Naive thymus-derived CD8-positive, alpha-beta T cell (primary cell): ENCODE results near the gene KCNQ1OT1. TPM values are rescaled to one million over a fixed set of nuclear protein-coding genes. Genes with fewer than 3 reads are reported as not detected.

Source experiments
- ATAC-seq, 2 donors: fragments of 150-1000 bp; cut with Tn5 transposase in 1 of 2; sonication (Bioruptor Pico), chemical (Tn5 transposase) in 1 of 2; 1 replicate in 1 of 2; 2 replicates in 1 of 2; pipeline ENCODE4 v1.10.0; 2021; ENCODE audit warnings: mild to moderate bottlenecking in 2 of 2, moderate library complexity in 2 of 2
- POLR2A ChIA-PET: fragments of 350-600 bp; sonication (Branson Sonifier 250); formaldehyde crosslinking; loops from one replicate; lab custom pipeline; 2021; ENCODE audit warnings: antibody characterized with exemption; lab: Charles Lee
- DNase-seq, 10 donors: peaks; one replicate each; pipeline versions ENCODE4 v3.0.0 to v3.0.0-alpha.2; 2020 to 2022
- H3K27ac Mint-ChIP-seq, 10 donors: one replicate each; pipeline ENCODE4 v1.8.0; 2020 to 2022; ENCODE audit warnings: mild to moderate bottlenecking in 10 of 10, mixed read lengths in 10 of 10, moderate library complexity in 4 of 10, inconsistent platforms in 1 of 10
- H3K27me3 Mint-ChIP-seq, 5 donors: one replicate each; pipeline ENCODE4 v1.8.0; 2021 to 2022; ENCODE audit warnings: mixed read lengths in 5 of 5
- H3K36me3 Mint-ChIP-seq, 3 donors: one replicate each; pipeline ENCODE4 v1.8.0; 2020 to 2022; ENCODE audit warnings: mixed read lengths in 3 of 3, mild to moderate bottlenecking in 2 of 3, inconsistent platforms in 1 of 3
- H3K4me1 Mint-ChIP-seq, 4 donors: one replicate each; pipeline ENCODE4 v1.8.0; 2021 to 2022; ENCODE audit warnings: mixed read lengths in 4 of 4
- H3K4me3 Mint-ChIP-seq, 10 donors: one replicate each; pipeline ENCODE4 v1.8.0; 2020 to 2022; ENCODE audit warnings: mild to moderate bottlenecking in 10 of 10, mixed read lengths in 10 of 10, moderate library complexity in 6 of 10, inconsistent platforms in 1 of 10
- H3K9me3 Mint-ChIP-seq, 9 donors: one replicate each; pipeline ENCODE4 v1.8.0; 2020 to 2022; ENCODE audit warnings: mixed read lengths in 9 of 9, mild to moderate bottlenecking in 3 of 9, inconsistent platforms in 1 of 9, moderate library complexity in 1 of 9
- polyA plus RNA-seq, 3 donors: library from polyadenylated mRNA; unstranded; fragments of 300-500 nt; fragmentation: Illumina TruSeq; gene quantifications; one replicate each; pipeline ENCODE4 v1.2.3, GENCODE V29; 2021
- total RNA-seq, 8 experiments: library from RNA in 2 of 8; stranded (reverse) in 2 of 8; gene quantifications; one replicate each; pipeline ENCODE4 v1.2.3 and lab custom pipeline; 2021 to 2026

The KCNQ1OT1 gene
- total and polyA plus RNA-seq, 5 experiments from 2014 or later = 0.03 to 0.22 (median 0.05) TPM

DNA sequence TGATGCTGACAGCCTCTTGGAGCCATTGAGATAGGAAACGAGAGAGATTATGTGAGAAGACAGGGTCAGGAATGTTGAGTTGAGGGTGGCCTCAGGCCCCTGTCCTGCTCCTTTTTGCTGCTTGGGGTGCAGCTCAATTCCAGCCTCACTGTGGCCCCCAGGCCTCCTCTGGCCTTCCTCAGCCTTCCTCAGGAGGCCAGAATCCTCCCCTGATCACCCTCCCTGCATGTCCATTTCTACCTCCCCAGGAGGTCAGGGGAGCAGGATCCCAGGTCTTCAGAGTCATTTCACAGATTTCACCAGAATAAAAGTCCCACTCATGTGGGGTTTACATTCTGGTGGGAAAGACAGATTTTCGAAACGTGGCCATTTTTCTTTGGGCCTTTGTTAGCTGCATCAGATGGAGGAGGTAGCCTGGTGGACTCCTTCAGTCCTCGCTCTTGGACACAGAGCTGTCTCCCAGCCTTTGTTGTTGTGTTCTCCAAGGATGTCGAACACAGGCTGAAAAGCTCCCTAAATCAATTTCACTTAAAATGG lies 2.2 kb upstream of the KCNQ1OT1 start:
- DNase-seq (peak in 1 of 10 donors; percentile 4), ATAC-seq (no peak)
- peaks cover 0 to 9% (median 2%) of the 10 kb centered on the region in 9 donors for H3K9me3 Mint-ChIP-seq
- no peaks in the 10 kb centered on the region for H3K27me3 Mint-ChIP-seq
- POLR2A ChIA-PET = no interaction called here
- H3K27ac Mint-ChIP-seq = no peak overlapping the region
- H3K36me3 Mint-ChIP-seq = peaks cover 5 to 10% (median 10%) of the 10 kb centered on the region in 3 donors
- H3K4me1 Mint-ChIP-seq = peaks cover 1 to 18% (median 10%) of the 10 kb centered on the region in 4 donors
- peak overlapping the region in 6 of 10 donors; percentile 30 to 78 (median 66) for H3K4me3 Mint-ChIP-seq

DNA sequence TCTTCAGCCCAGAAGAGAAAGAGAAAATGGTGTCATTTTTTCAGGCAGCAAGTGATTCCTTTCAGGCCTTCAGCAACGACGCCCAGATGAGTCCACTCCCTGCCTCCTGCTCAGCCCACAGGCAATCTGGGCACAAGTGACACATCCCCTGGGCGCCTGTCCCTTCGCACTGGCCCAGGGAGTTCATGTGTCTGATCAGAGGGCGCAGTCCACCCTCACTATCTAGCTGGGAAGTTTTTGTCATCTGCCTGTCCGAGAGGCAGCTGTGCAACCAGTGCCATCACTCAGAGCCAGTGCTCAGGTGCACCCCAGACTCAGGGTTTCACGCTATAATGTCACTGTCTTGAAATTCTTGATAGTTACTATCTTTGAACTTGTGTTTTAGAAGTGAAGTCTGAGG lies 1.4 kb upstream of the KCNQ1OT1 start:
- no peak for ATAC-seq
- Mint-ChIP-seq H3K36me3 (peaks cover 5 to 16% (median 10%) of the 10 kb centered on the region in 3 donors), H3K4me1 (peaks cover 1 to 18% (median 10%) of the 10 kb centered on the region in 4 donors), H3K27me3 (no peaks in the 10 kb centered on the region), H3K27ac (peak overlapping the region in 2 of 10 donors; percentile 50 to 63), H3K9me3 (peaks cover 0 to 9% (median 2%) of the 10 kb centered on the region in 9 donors), H3K4me3 (peak overlapping the region in 9 of 10 donors; percentile 33 to 81 (median 70))
- POLR2A ChIA-PET = no interaction called here
- peak in 1 of 10 donors; percentile 10 for DNase-seq

DNA sequence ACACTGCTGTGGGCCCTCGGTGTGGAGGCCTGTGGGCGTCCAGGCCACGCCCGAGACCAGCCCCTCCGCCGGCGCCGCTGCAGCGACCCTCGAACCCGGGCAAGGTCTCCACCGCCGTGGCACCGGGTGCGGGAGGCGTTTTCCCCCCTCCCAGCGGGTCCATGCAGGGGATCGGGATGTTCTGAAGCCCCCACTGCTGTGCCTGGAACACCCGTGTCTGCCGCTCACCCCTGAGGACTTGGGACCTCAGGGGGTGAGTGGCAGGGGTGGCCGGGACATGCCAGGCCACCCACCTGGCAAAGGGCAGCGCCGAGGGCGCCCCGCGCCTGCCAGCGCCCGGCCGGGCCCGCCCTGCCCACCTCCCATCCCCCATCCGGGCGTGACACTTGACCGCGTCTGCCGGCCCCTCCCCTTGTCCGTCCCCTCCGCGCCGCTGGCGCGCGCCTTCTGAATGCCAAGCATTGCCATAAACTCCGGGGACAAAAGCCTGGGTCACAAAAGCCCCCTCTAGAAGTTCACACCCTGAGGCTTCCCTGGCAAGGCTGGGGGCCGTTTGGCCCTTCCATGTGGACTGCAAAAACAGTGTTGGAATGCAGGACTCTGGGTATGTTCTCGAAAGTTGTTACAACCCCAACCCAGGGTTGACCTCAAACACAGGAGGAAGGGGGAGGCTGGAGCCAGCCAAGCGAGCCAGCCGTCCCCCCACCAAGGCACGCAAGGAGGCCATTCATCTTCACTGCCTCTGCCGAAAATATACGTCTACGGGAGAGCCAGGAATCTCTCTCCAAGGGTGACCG lies 819 bp upstream of the KCNQ1OT1 start:
- H3K27me3 Mint-ChIP-seq = no peaks in the 10 kb centered on the region
- DNase-seq (peak in 2 of 10 donors; percentile 18 to 56), ATAC-seq (no peak)
- peak overlapping the region; percentile 42 to 88 (median 76) for H3K4me3 Mint-ChIP-seq
- H3K36me3 Mint-ChIP-seq = peaks cover under 1 to 14% (median 10%) of the 10 kb centered on the region in 3 donors
- peaks cover 1 to 18% (median 10%) of the 10 kb centered on the region in 4 donors for H3K4me1 Mint-ChIP-seq
- H3K9me3 Mint-ChIP-seq = peaks cover 0 to 6% (median 0%) of the 10 kb centered on the region in 9 donors
- POLR2A ChIA-PET = no interaction called here
- H3K27ac Mint-ChIP-seq = peak overlapping the region in 2 of 10 donors; percentile 60 to 69

DNA sequence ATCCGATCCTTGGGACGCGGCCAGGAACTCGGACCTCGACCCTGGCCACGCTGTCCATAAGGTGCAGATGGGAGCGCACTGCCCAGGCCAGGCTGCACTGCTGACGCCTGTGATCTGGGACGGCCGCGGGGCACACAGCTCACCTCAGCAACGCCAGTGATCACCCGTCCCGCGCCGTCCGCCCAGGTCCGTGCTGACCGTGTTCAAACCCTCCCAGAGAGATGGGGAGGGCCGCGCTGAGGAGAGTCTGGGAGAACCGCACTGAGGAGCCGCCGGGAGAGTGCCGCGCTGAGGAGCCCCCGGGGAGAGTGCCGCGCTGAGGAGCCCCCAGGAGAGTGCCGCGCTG lies 636 bp downstream of the KCNQ1OT1 start:
- peaks cover 1 to 22% (median 10%) of the 10 kb centered on the region in 4 donors for H3K4me1 Mint-ChIP-seq
- H3K36me3 Mint-ChIP-seq = peaks cover 0 to 9% (median 7%) of the 10 kb centered on the region in 3 donors
- peak overlapping the region; percentile 64 to 88 (median 77) for H3K4me3 Mint-ChIP-seq
- DNase-seq (peak in 2 of 10 donors; percentile 3 to 55), ATAC-seq (no peak)
- H3K9me3 Mint-ChIP-seq = peaks cover 0 to 6% (median 0%) of the 10 kb centered on the region in 9 donors
- no peaks in the 10 kb centered on the region for H3K27me3 Mint-ChIP-seq
- peak overlapping the region in 3 of 10 donors; percentile 3 to 67 (median 65) for H3K27ac Mint-ChIP-seq
- POLR2A ChIA-PET = no interaction called here

DNA sequence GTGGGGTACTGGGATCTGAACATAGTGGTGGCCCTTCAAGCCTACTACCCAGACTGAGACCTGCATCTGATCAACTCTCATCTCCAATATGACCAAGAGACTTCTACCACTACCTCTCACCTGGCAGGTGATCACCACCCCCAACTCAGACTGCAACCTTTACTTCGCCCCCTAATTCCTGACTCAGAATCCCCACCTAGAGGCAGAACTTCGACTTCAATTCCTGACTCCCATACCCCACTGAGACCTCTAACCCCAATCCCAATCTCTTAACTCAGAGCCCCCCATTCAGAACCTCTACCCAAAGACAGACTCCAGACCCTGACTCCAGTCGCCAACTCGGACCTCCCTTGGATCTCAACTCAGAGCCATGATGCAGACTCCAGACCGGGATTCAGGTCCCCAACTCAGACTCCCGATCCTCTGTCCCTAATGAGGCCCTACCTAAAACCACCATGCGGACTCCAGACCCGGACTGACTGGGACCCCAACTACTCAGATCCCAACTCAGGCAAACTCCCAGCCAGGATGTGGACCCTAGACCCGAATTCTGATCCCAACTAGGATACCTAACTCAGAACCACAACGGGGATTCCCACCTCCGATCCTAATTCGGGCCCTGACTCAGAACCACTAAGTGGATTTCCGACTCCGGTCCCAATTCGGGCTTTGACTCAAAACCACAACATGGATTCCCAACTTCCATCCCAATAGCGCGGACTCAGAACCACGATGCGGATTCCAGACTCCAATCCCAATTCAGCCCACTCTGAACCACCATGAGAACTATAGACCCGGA lies 1.2 kb downstream of the KCNQ1OT1 start:
- POLR2A ChIA-PET = no interaction called here
- H3K36me3 Mint-ChIP-seq = peaks cover 0 to 9% (median 7%) of the 10 kb centered on the region in 3 donors
- peak overlapping the region; percentile 64 to 88 (median 77) for H3K4me3 Mint-ChIP-seq
- peaks cover 0 to 6% (median 0%) of the 10 kb centered on the region in 9 donors for H3K9me3 Mint-ChIP-seq
- H3K4me1 Mint-ChIP-seq = peaks cover 1 to 23% (median 10%) of the 10 kb centered on the region in 4 donors
- ATAC-seq (no peak), DNase-seq (peak in 1 of 10 donors; percentile 45)
- H3K27me3 Mint-ChIP-seq = no peaks in the 10 kb centered on the region
- peak overlapping the region in 5 of 10 donors; percentile 9 to 77 (median 65) for H3K27ac Mint-ChIP-seq

DNA sequence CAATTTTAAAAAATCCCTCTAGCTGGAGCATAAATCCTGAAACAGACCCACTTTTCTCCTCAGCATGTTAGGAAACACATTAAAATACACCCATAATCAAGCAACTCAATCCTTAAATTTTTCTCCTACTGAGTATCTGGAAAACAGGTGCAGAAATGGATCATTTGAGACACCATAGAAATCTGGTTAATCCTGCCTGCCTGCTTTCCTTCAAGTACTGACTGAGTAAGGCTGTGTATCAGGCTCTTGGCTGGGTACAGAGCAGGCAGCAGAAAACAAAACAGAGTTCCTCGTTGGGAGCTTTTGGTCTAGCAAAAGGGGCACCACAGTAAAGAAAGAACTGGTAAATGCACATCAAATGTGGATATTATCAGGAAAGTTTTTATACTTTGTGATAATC lies 1.9 kb downstream of the KCNQ1OT1 start:
- H3K27ac Mint-ChIP-seq = no peak overlapping the region
- H3K4me3 Mint-ChIP-seq = peak overlapping the region in 3 of 10 donors; percentile 74 to 78 (median 76)
- ATAC-seq = no peak

DNA sequence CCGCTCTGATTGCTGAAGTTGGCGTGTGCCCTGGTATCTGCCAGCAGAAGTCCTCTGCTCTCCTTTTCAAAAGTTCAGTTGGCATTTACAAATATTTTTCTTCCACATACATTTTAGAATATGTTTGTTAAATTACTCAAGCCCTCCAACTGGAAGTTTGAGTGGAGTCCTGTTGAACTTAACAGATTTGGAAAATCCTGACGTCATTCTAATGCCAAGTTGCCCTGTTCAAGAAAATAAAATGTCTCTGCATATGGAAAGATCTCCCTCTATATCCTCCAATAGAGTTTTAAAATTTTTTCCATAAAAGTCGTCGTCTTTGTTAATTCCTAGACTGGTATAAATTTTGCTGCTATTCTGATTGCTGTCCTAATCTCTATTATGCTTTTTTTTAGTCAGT lies 3.3 kb downstream of the KCNQ1OT1 start:
- H3K27ac Mint-ChIP-seq = peak overlapping the region in 2 of 10 donors; percentile 9 to 23
- H3K4me1 Mint-ChIP-seq = peaks cover 6 to 25% (median 15%) of the 10 kb centered on the region in 4 donors
- ATAC-seq (no peak), DNase-seq (no peak)
- H3K9me3 Mint-ChIP-seq = peaks cover 0 to 6% (median 0%) of the 10 kb centered on the region in 9 donors
- H3K27me3 Mint-ChIP-seq = no peaks in the 10 kb centered on the region
- H3K36me3 Mint-ChIP-seq = peaks cover 0 to 9% (median 5%) of the 10 kb centered on the region in 3 donors
- POLR2A ChIA-PET = no interaction called here
- H3K4me3 Mint-ChIP-seq = no peak overlapping the region

More for the DNA sequence above, 1.9 kb downstream of the KCNQ1OT1 start:
- peaks cover 0 to 9% (median 7%) of the 10 kb centered on the region in 3 donors for H3K36me3 Mint-ChIP-seq
- H3K27me3 Mint-ChIP-seq = no peaks in the 10 kb centered on the region
- DNase-seq = no peak
- peaks cover 1 to 25% (median 10%) of the 10 kb centered on the region in 4 donors for H3K4me1 Mint-ChIP-seq
- POLR2A ChIA-PET = no interaction called here
- H3K9me3 Mint-ChIP-seq = peaks cover 0 to 6% (median 0%) of the 10 kb centered on the region in 9 donors

DNA sequence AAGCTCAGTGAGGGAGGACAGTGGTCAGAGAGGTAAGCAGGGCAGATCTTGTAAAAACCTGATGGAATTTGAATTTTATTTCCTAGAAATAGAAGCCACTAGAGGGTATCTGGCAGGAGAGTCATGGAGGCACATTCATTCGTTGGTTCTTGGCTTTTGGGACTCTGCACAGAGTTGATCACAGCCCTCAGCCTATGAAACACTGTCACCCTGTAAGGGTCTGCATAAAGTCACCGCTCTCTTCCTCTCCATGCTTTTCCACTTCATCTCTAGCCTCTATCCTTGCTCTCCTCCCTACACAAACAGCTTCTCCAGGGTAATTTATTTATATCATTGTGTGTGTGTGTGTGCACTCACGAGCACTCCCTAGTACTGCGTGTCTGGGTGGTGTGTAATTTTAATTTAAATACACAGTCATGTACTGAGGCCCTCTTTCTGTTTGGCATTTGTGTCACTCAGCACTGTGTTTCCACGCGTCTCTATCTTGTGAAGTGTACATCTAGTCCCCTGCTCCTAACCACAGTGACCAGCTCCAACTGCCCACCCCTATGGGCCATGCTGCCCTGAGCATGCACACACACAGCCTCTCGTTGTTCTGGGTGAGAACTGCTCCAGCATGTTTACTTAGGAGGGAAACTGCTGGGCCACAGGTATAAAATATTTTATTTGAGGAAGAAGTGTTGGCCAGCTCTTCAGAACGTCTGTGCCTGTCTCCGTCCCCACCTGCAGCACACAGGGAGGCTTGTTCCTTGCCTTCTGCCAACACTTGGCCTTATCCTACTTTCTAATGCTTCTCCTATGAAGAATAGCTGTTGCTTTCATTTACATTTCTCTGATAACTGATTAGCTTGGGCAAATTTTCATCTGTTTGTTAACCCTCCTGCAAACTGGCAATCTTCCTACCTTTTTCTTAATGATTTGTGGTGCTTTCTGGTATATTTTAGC lies 4.5 kb downstream of the KCNQ1OT1 start:
- POLR2A ChIA-PET = no interaction called here
- no peak for DNase-seq
- Mint-ChIP-seq H3K36me3 (peaks cover 0 to 9% (median 5%) of the 10 kb centered on the region in 3 donors), H3K9me3 (peaks cover 0 to 6% (median 0%) of the 10 kb centered on the region in 9 donors), H3K27ac (peak overlapping the region in 2 of 10 donors; percentile 9 to 48), H3K4me1 (peaks cover 8 to 22% (median 15%) of the 10 kb centered on the region in 4 donors), H3K27me3 (no peaks in the 10 kb centered on the region), H3K4me3 (no peak overlapping the region)
- ATAC-seq = no peak

DNA sequence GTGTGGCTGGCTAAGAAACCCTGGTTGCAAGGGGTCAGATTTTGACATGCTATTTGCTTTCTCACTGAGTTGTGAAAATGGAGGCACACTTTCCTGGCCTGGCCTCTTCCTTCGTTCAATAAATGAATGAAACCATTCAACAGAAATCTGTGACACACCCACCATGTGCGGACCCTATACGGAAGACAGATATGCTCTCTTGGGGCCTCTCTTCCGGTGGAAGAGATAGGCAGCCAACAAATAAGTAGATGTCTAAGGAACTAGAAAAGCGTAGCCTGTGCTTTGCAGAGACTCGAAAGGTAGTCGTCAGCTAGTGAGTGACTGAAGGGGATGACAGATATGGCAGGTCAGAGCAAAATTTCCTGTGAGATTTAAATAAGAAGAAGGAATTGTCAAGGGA lies 5.3 kb downstream of the KCNQ1OT1 start:
- Mint-ChIP-seq H3K9me3 (peaks cover 0 to 6% (median 0%) of the 10 kb centered on the region in 9 donors), H3K4me3 (no peak overlapping the region)

DNA sequence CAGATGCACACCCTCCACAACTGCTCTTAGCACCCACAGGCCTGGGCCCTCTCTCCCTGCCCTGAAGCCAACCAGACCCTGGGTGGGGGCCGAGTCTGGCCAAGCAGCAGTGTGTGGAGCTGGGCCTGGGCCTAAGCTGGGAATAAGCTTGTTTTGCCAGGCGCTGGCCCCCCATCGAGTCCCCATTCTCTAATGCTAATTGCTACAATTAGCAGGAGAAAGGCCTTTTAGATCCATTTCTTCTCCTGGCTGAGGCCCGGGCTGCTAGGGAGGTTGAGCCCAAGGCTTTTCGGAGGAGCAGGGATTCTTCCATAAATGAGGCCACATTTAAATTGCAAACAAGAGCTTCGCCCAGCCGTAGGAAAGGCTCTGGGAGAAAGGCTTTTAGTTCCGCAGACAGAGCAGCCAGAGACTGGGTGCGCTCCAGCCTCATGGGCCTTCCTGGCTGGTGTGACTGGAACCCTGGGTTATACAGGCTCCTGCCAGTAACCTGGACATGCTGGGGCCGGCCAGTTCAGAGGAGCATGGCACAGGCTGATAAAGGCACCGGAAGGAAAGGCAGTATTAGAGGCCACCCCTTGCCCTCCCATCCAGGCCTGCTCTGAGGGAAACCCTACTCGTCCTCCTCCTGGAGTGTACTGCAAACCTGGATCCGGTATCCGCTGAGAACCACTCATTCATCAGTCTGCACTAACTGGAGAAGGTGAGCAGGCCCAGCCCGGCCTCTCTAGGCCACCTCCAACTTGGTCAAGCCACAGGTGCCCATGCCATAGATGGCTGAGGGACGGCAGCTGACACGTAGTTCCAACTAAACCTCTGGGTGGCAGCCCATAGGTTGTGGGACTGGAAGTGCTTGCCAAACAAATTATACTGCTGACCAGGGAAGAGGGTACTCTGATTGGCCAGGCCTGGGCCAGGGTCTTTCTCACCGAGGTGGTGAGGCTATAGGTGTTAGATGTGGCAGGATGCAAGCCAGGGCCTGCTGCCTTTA lies 6.2 kb downstream of the KCNQ1OT1 start:
- H3K4me1 Mint-ChIP-seq = peaks cover 5 to 17% (median 9%) of the 10 kb centered on the region in 4 donors
- DNase-seq (no peak), ATAC-seq (no peak)
- H3K36me3 Mint-ChIP-seq = peaks cover 0 to 8% (median 7%) of the 10 kb centered on the region in 3 donors
- H3K27me3 Mint-ChIP-seq = no peaks in the 10 kb centered on the region
- no peak overlapping the region for H3K4me3 Mint-ChIP-seq
- POLR2A ChIA-PET = no interaction called here
- H3K27ac Mint-ChIP-seq = no peak overlapping the region
- peaks cover 0 to 5% (median 0%) of the 10 kb centered on the region in 9 donors for H3K9me3 Mint-ChIP-seq

More for the DNA sequence above, 5.3 kb downstream of the KCNQ1OT1 start:
- no peak overlapping the region for H3K27ac Mint-ChIP-seq
- H3K27me3 Mint-ChIP-seq = no peaks in the 10 kb centered on the region
- DNase-seq = no peak
- H3K36me3 Mint-ChIP-seq = peaks cover 0 to 9% (median 8%) of the 10 kb centered on the region in 3 donors
- H3K4me1 Mint-ChIP-seq = peaks cover 8 to 22% (median 15%) of the 10 kb centered on the region in 4 donors
- POLR2A ChIA-PET = no interaction called here
- ATAC-seq = no peak
